Activated CD4-positive, alpha-beta T cell treated with anti-CD3 and anti-CD28 coated beads for 36 hours (primary cell): ENCODE measurements around the gene RETNLB. TPM values are rescaled to one million over a fixed set of nuclear protein-coding genes. Genes with fewer than 3 reads are reported as not detected.

Experiments used
- ATAC-seq: fragments of 200-7000 bp; cut with Tn5 transposase; one replicate; pipeline ENCODE4 v1.10.0; 2021; ENCODE audit warnings: mild to moderate bottlenecking, moderate library complexity
- CTCF ChIA-PET: fragments of 350-600 bp; sonication (Branson Sonifier 250); formaldehyde crosslinking; loops from one replicate; lab custom pipeline; 2021; ENCODE audit warnings: antibody characterized with exemption; lab: Charles Lee
- POLR2A ChIA-PET: fragments of 350-600 bp; sonication (Branson Sonifier 250); formaldehyde crosslinking; loops from one replicate; lab custom pipeline; 2021; ENCODE audit warnings: antibody characterized with exemption, inconsistent platforms; lab: Charles Lee
- DNase-seq: peaks from one replicate; pipeline ENCODE4 v3.0.0-alpha.2; 2020
- H3K27ac Mint-ChIP-seq: one replicate; pipeline ENCODE4 v1.8.0; 2021; ENCODE audit warnings: mixed read lengths
- H3K27me3 Mint-ChIP-seq: one replicate; pipeline ENCODE4 v1.8.0; 2021; ENCODE audit warnings: mixed read lengths
- H3K36me3 Mint-ChIP-seq: one replicate; pipeline ENCODE4 v1.8.0; 2021; ENCODE audit warnings: low read depth, mixed read lengths
- H3K4me1 Mint-ChIP-seq: one replicate; pipeline ENCODE4 v1.8.0; 2021; ENCODE audit warnings: mixed read lengths
- H3K4me3 Mint-ChIP-seq: one replicate; pipeline ENCODE4 v1.8.0; 2021; ENCODE audit warnings: mild to moderate bottlenecking, moderate library complexity, mixed read lengths
- H3K9me3 Mint-ChIP-seq: one replicate; pipeline ENCODE4 v1.8.0; 2021; ENCODE audit warnings: low read depth, mixed read lengths
- intact Hi-C, 2 experiments: fragments of 100-400 bp; cut with DNase I in 1 of 2; cut with micrococcal nuclease in 1 of 2; formaldehyde crosslinking; loops; one replicate each; pipeline versions ENCODE4 v1.14.2 to v1.15.1; 2022 to 2024; cut with DNase I, micrococcal nuclease
- total RNA-seq, 2 experiments: library from RNA; stranded (reverse); gene quantifications; one replicate each; pipeline ENCODE4 v1.2.3, GENCODE V29; 2021

RETNLB gene
- total RNA-seq, 2 experiments from 2014 or later: not detected

DNA sequence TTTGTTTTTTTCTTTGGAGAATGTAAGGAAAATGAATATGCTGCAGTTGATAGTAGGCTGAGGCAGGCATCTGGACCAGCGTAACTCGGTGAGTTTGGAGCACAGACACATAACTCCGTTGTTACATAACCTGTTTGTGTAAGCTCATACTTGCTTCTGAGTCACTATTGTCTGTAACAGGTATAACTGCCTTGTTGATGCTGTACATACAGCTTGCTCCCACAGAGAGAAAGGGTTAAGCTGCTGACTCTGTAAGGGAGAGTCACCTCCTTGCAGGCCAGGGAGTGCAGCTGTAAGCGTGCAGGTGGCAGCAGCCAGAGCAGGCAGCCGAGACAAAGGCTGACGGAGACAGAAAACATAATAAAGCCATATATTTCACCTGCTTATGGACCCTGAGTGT is 20.4 kb downstream of the RETNLB start:
- ChIA-PET POLR2A (no interaction called here), CTCF (no interaction called here)
- H3K4me3 Mint-ChIP-seq: no peak overlapping the region
- ATAC-seq (no peak), DNase-seq (no peak)
- intact Hi-C loops: no loop called here
- H3K4me1 Mint-ChIP-seq: no peaks in the 10 kb centered on the region
- H3K36me3 Mint-ChIP-seq: no peaks in the 10 kb centered on the region
- H3K27me3 Mint-ChIP-seq: no peaks in the 10 kb centered on the region
- H3K27ac Mint-ChIP-seq: no peak overlapping the region
- no peaks in the 10 kb centered on the region for H3K9me3 Mint-ChIP-seq

DNA sequence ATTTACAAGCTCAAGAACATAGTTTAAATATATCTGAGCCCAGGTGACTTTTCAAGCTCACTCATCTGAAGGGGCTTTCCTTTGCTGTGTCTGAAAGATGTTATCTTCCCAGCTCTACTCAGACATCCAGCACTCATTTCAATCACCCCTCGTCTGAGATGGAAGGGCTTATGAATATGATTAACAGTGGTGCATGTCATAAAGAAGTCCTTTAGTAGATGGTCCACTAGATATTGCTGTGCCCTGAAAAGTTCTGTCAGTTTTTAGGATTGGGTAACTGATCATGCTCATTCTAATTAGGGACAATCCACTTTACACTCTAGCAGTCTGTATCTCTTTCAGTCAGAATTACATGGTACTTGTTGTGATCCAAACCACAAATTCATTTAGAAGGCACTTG is 28.3 kb downstream of the RETNLB start:
- Mint-ChIP-seq H3K36me3 (no peaks in the 10 kb centered on the region), H3K9me3 (no peaks in the 10 kb centered on the region), H3K27me3 (no peaks in the 10 kb centered on the region), H3K4me1 (peaks cover 3% of the 10 kb centered on the region), H3K4me3 (no peak overlapping the region), H3K27ac (no peak overlapping the region)
- DNase-seq (no peak), ATAC-seq (peak; percentile 33)
- ChIA-PET POLR2A (no interaction called here), CTCF (interaction anchor here (0.6 to 1.5 kb wide), 2 partner anchors 106 to 295 kb away, joined by 3 read pairs; no protein-coding TSS in a partner anchor)
- intact Hi-C loops: no loop called here

DNA sequence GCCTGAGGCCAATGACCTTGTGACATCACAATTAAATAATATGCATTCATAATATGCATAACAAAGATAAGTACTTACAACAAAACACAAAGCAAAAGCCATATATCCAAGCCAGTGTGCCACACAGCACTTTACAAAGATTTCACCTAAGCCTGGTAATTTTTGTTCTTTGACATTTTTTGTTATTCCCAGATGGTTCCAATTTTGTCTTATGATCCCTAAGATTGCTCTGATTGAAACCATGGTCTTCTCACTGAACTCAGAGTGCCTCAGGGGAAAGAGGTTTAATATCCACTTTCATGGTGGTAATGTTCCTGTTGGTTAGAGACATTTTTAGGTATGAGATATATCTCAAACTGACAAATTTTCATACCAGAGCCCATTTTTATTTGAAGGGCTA is 29.1 kb downstream of the RETNLB start:
- DNase-seq (no peak), ATAC-seq (no peak)
- no peaks in the 10 kb centered on the region for H3K9me3 Mint-ChIP-seq
- ChIA-PET POLR2A (no interaction called here), CTCF (interaction anchor here (0.6 to 1.5 kb wide), 3 partner anchors 107 to 1189 kb away, joined by 3 read pairs; no protein-coding TSS in a partner anchor)
- no peak overlapping the region for H3K27ac Mint-ChIP-seq
- H3K36me3 Mint-ChIP-seq: no peaks in the 10 kb centered on the region
- H3K4me1 Mint-ChIP-seq: peaks cover 3% of the 10 kb centered on the region
- no peaks in the 10 kb centered on the region for H3K27me3 Mint-ChIP-seq
- no peak overlapping the region for H3K4me3 Mint-ChIP-seq
- intact Hi-C loops: no loop called here

DNA sequence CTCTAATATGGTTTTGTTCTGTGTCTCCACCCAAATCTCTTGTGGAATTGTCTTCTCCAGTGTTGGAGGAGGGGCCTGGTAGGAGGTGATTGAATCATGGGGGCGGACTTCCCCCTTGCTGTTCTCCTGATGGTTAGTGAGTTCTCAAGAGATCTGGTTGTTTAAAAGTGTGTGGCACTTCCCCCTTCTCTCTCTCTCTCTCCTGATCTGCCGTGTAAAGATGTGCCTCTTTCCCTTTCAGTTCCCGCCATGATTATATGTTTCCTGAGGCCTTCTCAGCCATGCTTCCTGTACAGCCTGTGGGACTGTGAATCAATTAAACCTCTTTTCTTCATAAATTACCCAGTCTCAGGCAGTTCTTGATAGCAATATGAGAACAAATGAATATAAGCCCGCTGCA is 33.1 kb downstream of the RETNLB start:
- H3K9me3 Mint-ChIP-seq: peaks cover 3% of the 10 kb centered on the region
- intact Hi-C loops: no loop called here
- CTCF ChIA-PET: interaction anchor here (1.5 kb wide), 1 partner anchor 44 kb away, joined by 4 read pairs; no protein-coding TSS in a partner anchor
- H3K4me1 Mint-ChIP-seq: peaks cover 3% of the 10 kb centered on the region
- ATAC-seq (no peak), DNase-seq (no peak)
- H3K36me3 Mint-ChIP-seq: no peaks in the 10 kb centered on the region
- no peaks in the 10 kb centered on the region for H3K27me3 Mint-ChIP-seq
- H3K27ac Mint-ChIP-seq: no peak overlapping the region
- H3K4me3 Mint-ChIP-seq: no peak overlapping the region
- POLR2A ChIA-PET: no interaction called here

DNA sequence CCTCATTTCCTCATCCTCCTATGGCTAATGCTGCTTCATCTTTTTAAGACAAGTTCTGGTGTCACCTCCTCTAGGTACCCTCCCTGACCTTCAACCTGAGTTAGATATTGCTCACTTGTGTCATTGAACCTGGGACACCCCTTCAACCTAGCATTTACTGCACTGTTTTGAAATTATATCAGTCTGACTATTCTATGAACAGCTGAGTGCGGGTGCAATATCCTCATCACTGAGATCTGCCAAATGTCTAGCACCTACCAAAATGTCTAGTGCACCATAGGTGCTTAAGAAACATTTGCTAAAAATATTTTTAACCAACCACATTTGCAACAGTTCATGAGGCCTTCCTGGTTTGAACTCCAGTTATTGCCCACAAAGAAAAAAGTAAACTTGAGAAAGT is 34.5 kb downstream of the RETNLB start:
- ATAC-seq: no peak
- intact Hi-C loops: no loop called here
- Mint-ChIP-seq H3K36me3 (no peaks in the 10 kb centered on the region), H3K9me3 (peaks cover 3% of the 10 kb centered on the region), H3K4me3 (no peak overlapping the region), H3K27ac (no peak overlapping the region), H3K4me1 (peaks cover 3% of the 10 kb centered on the region), H3K27me3 (no peaks in the 10 kb centered on the region)
- DNase-seq: no peak
- ChIA-PET POLR2A (no interaction called here), CTCF (interaction anchor here (1.5 to 1.6 kb wide), 2 partner anchors 15 to 43 kb away, joined by 3 to 4 read pairs; no protein-coding TSS in a partner anchor)

DNA sequence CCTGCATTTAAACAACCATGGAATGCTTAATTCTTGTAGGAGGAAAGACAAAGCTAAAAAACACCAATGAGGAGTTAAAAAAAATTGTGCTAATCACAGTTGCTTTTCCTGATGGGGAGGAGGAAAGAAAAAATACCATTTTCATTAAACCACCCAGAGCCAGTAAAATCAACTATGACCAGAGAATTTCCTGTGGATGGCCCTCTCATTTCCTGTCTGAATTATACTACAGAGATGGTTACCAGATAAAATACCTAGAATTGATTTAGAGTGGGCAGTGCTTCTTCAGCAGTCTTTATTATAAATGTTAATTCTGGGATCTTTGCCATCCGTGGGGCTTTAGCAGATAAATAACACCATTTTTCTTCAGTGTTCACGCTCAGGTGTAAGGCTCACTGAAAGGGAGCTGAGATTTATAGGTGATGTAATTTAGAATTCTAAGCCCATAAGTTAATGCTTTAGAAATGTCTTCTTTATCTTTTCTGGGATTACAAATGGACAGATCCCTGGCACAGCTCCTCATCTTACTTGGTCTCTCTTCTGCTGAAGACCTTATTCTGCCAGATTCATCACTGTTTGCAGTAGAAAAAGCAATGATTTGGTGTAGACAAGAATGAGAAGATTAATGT is 37.9 kb downstream of the RETNLB start:
- CTCF ChIA-PET: no interaction called here

DNA sequence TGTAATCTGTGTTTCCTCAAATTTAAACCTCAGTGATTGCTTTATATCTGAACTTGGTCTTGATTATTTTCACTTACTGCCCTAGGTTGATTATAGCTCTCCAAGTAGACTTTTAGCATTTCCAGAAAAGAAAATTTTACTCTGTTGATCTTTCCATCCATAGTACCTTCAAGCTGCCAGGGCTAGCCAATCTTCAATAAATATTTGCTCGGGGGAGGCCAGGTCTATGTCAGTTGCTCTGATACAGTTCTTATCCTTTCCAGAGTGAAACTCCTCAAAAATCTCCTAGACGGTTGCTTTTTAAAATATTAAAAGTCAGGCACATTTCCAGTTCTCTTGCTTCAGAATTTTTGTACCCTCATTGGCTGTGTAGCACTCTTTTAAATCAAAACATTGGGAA is 38.8 kb downstream of the RETNLB start:
- no peaks in the 10 kb centered on the region for H3K36me3 Mint-ChIP-seq
- no peaks in the 10 kb centered on the region for H3K27me3 Mint-ChIP-seq
- intact Hi-C loops: no loop called here
- ChIA-PET POLR2A (no interaction called here), CTCF (no interaction called here)
- H3K4me3 Mint-ChIP-seq: no peak overlapping the region
- DNase-seq (no peak), ATAC-seq (no peak)
- no peak overlapping the region for H3K27ac Mint-ChIP-seq
- H3K9me3 Mint-ChIP-seq: peaks cover 3% of the 10 kb centered on the region
- H3K4me1 Mint-ChIP-seq: no peaks in the 10 kb centered on the region

More for the DNA sequence above, 37.9 kb downstream of the RETNLB start:
- ATAC-seq (no peak), DNase-seq (no peak)
- Mint-ChIP-seq H3K4me1 (peaks cover 3% of the 10 kb centered on the region), H3K36me3 (no peaks in the 10 kb centered on the region), H3K9me3 (peaks cover 3% of the 10 kb centered on the region), H3K4me3 (no peak overlapping the region), H3K27me3 (no peaks in the 10 kb centered on the region), H3K27ac (no peak overlapping the region)
- POLR2A ChIA-PET: no interaction called here
- intact Hi-C loops: no loop called here

DNA sequence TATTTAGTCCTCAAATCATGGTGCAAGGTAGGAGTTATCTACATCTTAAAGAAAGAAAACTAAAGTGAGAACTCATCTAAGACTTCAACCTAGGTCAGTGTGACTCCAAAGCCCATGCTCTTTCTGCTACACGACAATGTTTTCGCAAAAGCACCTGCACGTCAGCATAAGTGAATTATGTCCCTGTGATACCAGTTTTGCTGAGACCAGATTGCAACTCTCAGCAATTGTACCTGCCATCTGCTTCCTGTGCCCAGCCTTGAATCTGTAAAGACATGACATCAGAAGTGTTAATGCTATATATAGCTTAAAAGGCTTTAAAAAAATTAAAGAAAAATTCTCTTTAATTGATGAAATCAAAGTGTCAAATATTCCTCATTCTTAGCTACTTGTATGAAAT is 43.4 kb downstream of the RETNLB start:
- Mint-ChIP-seq H3K27ac (no peak overlapping the region), H3K4me1 (no peaks in the 10 kb centered on the region), H3K9me3 (no peaks in the 10 kb centered on the region), H3K36me3 (no peaks in the 10 kb centered on the region), H3K4me3 (no peak overlapping the region), H3K27me3 (no peaks in the 10 kb centered on the region)
- POLR2A ChIA-PET: no interaction called here
- ATAC-seq (no peak), DNase-seq (no peak)
- CTCF ChIA-PET: no interaction called here
- intact Hi-C loops: no loop called here

DNA sequence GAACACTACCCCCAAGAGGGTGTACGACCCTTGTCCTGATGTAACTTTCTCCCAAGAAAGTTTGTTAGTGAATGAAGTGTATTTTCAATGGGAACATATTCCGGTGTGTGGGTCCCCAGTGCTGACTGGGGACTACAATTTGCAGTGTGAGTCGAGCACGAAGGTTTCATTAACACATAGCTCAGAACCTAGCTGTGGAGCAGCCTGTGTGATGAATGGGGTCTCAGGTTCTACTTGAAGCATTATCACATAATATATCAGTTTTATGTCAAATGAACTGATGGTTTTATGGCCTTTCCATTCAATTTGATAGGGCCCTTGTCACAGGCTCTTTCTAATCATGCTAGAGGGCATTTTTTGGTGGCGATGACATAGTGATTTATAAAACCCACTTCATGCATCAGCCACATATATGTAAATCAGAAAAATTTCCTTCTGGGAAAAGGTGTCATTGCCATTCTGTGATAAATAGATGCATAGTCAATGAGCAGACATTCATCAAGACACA is 44.1 kb downstream of the RETNLB start:
- no peak for ATAC-seq
- CTCF ChIA-PET: interaction anchor here (0.6 kb wide), 2 partner anchors 10 to 201 kb away, joined by 3 read pairs; no protein-coding TSS in a partner anchor
- H3K9me3 Mint-ChIP-seq: no peaks in the 10 kb centered on the region

More for the DNA sequence above, 44.1 kb downstream of the RETNLB start:
- DNase-seq: no peak
- Mint-ChIP-seq H3K4me1 (no peaks in the 10 kb centered on the region), H3K27ac (no peak overlapping the region), H3K36me3 (no peaks in the 10 kb centered on the region), H3K4me3 (no peak overlapping the region), H3K27me3 (no peaks in the 10 kb centered on the region)
- intact Hi-C loops: no loop called here
- POLR2A ChIA-PET: no interaction called here

Other genes with a start within 250 kb of the RETNLB start
- under 1 TPM; 0.09 to 0.58 TPM for gene MYH15, start 246.8 kb downstream of the RETNLB start, total RNA-seq
- 10 to 100 TPM; 47.8 to 58.5 TPM for gene CIP2A, start 168.0 kb downstream of the RETNLB start, total RNA-seq
- 10 to 100 TPM; 11.9 to 12.9 TPM for gene DZIP3, start 167.7 kb downstream of the RETNLB start, total RNA-seq
- gene TRAT1, start 65.4 kb upstream of the RETNLB start, total RNA-seq: 10 to 100 TPM; 17.2 to 22.5 TPM
- gene GUCA1C, start 196.5 kb upstream of the RETNLB start, total RNA-seq: not detected